ENCODE data around the gene CEBPA.

Gene CEBPA

DNA sequence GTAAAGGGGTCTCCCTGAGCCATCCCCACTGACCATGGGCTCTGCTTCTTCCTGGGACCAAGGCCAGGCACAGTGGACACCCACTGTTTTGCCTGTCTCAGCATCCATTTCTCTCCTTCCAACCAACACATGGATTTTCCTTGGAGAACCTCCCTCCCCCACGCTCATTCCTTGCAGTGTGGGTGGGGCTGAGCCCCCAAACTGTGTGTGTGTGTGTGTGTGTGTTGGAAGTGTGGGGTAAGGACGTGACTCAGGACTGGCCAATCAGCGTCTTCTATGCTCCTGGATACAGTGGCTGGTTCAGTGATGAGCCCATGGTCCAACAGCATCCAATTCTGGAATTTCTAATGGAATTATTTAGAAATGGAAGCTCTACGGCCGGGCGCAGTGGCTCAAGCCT is 18.7 kb downstream of the CEBPA start:
- Histone ChIP-seq H3K36me3 (no peaks in the 10 kb centered on the region), H3K27me3 (no peaks in the 10 kb centered on the region), H3K9me3 (no peaks in the 10 kb centered on the region), H3K4me3 (ENCODE audit: low read depth in 1 of 2, low read length in 1 of 2) (no peak overlapping the region), H3K27ac (no peak overlapping the region), H3K4me1 (ENCODE audit: control insufficient read depth in 1 of 2, insufficient read depth in 1 of 2, low read depth in 1 of 2, low read length in 1 of 2) (peaks cover 81 to 84% of the 10 kb centered on the region in 2 experiments)
- TF ChIP-seq, protein P1, sequence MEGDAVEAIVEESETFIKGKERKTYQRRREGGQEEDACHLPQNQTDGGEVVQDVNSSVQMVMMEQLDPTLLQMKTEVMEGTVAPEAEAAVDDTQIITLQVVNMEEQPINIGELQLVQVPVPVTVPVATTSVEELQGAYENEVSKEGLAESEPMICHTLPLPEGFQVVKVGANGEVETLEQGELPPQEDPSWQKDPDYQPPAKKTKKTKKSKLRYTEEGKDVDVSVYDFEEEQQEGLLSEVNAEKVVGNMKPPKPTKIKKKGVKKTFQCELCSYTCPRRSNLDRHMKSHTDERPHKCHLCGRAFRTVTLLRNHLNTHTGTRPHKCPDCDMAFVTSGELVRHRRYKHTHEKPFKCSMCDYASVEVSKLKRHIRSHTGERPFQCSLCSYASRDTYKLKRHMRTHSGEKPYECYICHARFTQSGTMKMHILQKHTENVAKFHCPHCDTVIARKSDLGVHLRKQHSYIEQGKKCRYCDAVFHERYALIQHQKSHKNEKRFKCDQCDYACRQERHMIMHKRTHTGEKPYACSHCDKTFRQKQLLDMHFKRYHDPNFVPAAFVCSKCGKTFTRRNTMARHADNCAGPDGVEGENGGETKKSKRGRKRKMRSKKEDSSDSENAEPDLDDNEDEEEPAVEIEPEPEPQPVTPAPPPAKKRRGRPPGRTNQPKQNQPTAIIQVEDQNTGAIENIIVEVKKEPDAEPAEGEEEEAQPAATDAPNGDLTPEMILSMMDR (IDR thresholded peaks at IDR 0.05): no peak

DNA sequence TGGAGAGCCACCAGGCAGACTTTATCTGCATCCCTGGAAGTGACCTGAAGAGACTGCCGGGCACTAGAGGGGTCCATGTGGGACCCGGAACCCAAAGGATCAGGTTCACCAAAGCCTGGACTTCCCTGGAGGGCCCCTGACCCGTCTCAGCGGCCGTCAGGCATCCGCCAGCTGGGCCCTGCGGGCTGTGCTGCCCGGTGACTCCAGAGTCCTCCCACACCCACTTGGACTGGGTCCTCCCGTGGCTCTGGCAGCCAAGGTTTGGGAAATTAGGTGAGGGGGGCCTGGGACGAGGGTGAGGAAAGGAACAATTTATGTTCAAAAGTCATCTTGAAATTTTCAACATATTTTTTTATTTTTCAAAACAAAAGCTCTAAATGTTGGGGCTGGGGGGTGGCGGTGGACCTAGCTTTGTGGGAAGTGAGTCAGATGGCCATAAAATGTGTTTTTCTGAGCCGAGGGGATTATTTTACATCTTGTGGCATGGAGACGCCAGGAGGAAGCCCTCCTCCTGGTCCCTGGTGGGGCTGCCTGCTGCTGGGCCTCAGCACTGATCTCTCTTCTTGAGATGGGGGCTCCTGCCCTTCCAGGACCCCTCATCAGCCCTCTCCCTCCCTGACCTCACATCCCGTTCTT is 20.2 kb downstream of the CEBPA start:
- H3K9me3 ChIP-seq: no peaks in the 10 kb centered on the region
- no peak overlapping the region for H3K27ac ChIP-seq
- peaks cover 81 to 83% of the 10 kb centered on the region in 2 experiments for H3K4me1 ChIP-seq (ENCODE audit: control insufficient read depth in 1 of 2, insufficient read depth in 1 of 2, low read depth in 1 of 2, low read length in 1 of 2)
- TF ChIP-seq, protein P1 (IDR thresholded peaks at IDR 0.05): no peak
- H3K36me3 ChIP-seq: no peaks in the 10 kb centered on the region
- no peak overlapping the region for H3K4me3 ChIP-seq (ENCODE audit: low read depth in 1 of 2, low read length in 1 of 2)
- no peaks in the 10 kb centered on the region for H3K27me3 ChIP-seq

- Histone ChIP-seq H3K9me3 (no peaks in the 10 kb centered on the region), H3K4me1 (ENCODE audit: control insufficient read depth in 1 of 2, insufficient read depth in 1 of 2, low read depth in 1 of 2, low read length in 1 of 2) (peaks cover 74 to 76% of the 10 kb centered on the region in 2 experiments), H3K27ac (peak overlapping the region; percentile 88), H3K27me3 (no peaks in the 10 kb centered on the region), H3K4me3 (ENCODE audit: low read depth in 1 of 2, low read length in 1 of 2) (peak overlapping the region; percentile 10 to 42), H3K36me3 (no peaks in the 10 kb centered on the region)
- TF ChIP-seq, protein P1 (IDR thresholded peaks at IDR 0.05): no peak
Measured at GRCh38 chr19:33281296-33281926, 20.9 kb downstream of the CEBPA start.

GRCh38 chr19:33280351-33280921 is 21.9 kb downstream of the CEBPA start:
- TF ChIP-seq, protein P1 (IDR thresholded peaks at IDR 0.05): no peak
- H3K27ac ChIP-seq: peak overlapping the region; percentile 88
- H3K4me3 ChIP-seq (ENCODE audit: low read depth in 1 of 2, low read length in 1 of 2): peak overlapping the region; percentile 10 to 42
- no peaks in the 10 kb centered on the region for H3K9me3 ChIP-seq
- no peaks in the 10 kb centered on the region for H3K27me3 ChIP-seq
- no peaks in the 10 kb centered on the region for H3K36me3 ChIP-seq
- H3K4me1 ChIP-seq (ENCODE audit: control insufficient read depth in 1 of 2, insufficient read depth in 1 of 2, low read depth in 1 of 2, low read length in 1 of 2): peaks cover 64 to 67% of the 10 kb centered on the region in 2 experiments

- peak overlapping the region; percentile 88 for H3K27ac ChIP-seq
- H3K36me3 ChIP-seq: no peaks in the 10 kb centered on the region
- H3K9me3 ChIP-seq: no peaks in the 10 kb centered on the region
- H3K4me1 ChIP-seq (ENCODE audit: control insufficient read depth in 1 of 2, insufficient read depth in 1 of 2, low read depth in 1 of 2, low read length in 1 of 2): peaks cover 57 to 59% of the 10 kb centered on the region in 2 experiments
- no peaks in the 10 kb centered on the region for H3K27me3 ChIP-seq
- peak overlapping the region; percentile 10 to 42 for H3K4me3 ChIP-seq (ENCODE audit: low read depth in 1 of 2, low read length in 1 of 2)
- TF ChIP-seq, protein P1 (IDR thresholded peaks at IDR 0.05): no peak
Measured at GRCh38 chr19:33279430-33280350, 22.6 kb downstream of the CEBPA start.

Data from neutrophil (primary cell).